ENCODE results near the gene CETN3.

CETN3 gene

DNA sequence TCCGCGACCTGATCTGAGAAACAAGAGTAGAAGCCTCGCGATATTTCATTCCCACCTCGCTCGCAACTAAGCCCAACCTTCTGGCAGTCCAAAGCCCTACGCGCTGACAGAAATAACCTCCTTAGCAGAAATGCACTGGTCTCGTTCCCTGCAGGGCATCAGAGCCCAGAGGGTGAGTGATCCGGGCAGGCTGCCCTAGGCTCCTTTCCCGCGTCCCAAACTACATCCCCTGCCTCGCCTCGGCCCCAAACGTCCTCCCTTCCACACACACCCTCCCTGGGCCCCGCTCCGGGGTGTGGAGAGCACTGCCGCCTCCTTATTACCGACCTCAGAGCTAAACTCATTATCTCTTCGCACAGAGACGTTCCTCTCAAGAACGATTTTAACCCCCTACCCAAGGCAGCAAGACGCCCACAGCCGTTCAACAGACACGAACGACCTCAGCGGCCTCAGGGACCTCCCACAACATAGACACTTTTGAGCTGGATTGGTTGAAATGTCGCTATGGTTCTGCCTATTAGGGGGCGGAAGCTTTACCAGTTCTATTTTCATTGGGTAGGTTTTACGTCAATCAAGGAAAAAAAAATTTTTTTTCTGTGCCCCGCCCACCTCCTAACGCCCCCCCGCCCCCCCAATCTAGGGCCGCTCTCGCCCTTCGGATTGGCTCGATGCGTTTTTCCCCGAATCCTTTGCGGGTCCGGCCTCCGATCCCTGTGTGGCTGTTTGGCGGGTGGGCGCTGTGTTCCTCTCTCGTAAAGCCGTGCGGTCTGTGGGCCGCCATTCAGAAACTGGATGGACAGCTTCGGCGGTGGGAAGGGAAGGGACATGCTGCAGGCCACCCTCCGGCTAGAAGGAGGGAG, at the start of gene CETN3:
Gene CETN3 (minus strand): TSS at position 439 of the 860 bp plus-strand sequence. CDS start 95 bp downstream, at position 344.
- peak; percentile 91 for DNase-seq (ENCODE audit: low read depth)

DNA sequence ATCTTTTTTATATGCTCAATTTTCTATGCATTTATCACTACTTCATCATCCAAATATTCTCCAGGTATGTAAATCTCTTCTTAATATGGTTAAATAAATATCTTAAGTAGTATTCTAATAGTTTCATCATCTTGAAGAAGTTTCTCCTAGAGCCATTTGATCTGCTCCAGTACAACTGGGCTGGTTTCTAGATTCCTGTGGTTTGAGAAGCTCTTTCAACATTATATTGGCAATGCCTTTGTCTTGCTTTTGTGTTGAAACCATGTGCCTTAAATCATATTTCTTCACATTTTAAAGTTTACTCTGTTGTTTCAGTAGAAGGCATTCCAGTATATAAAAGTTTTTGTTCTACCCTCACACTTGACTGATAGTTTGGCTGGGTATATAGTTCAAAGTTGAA, 37.4 kb upstream of the CETN3 start:
- DNase-seq (ENCODE audit: low read depth) = no peak

DNA sequence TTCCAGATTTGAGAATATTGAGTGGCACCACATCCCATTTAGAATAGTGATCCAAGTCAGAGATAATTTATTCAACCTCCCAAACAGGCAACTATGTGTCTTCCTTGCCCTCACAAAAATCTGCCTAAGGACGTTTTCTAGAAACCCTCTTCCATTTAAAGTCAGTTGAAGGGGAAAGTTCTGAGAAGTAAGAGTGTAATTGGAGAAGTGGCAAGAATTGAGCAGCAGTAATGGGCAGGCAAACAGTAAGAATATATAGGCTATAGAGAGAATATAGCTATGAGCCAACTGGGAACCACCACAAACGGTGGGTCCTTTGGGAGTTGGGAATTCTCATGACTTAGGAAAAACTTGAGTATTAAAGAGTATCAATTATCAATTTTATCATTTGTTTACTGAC, 31.1 kb upstream of the CETN3 start:
- DNase-seq (ENCODE audit: low read depth) = no peak

DNA sequence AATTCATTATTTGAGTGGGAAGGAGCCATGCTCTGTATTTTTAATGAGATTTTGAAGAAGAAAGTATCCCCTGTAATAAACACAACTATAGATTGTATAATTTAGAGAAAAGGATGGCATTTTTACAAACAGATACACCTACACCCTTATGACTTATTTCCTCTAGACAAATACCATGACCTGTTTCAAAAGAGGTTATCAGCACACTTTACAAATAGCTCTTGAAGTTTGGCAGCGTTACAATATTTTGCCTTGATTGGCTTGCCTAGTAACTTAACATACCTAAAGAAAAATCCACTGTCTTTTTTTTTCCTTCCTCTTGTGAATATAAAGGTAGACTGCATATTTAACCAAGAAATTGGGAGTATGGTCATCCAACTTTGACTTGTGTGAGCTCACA, 28.5 kb upstream of the CETN3 start:
- no peak for DNase-seq (ENCODE audit: low read depth)

DNA sequence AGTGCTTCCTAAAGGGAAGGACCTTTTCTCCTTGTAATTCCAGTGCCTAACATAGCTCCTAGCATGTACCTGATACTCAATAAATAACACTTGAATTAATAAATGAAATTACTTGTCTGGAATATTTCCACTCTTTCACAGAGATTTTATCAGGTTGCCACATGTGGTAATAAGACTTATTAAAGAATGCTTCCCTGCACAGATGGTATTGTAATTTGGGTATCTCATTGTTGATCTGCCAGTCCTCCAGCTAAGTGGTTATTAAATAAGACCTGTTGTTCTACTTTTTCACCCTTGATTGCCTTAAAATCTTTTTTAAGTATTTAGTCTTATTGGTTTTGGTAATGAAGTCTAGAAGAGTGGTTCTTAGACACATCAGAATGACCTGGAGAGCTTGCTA, 28.1 kb upstream of the CETN3 start:
- no peak for DNase-seq (ENCODE audit: low read depth)

DNA sequence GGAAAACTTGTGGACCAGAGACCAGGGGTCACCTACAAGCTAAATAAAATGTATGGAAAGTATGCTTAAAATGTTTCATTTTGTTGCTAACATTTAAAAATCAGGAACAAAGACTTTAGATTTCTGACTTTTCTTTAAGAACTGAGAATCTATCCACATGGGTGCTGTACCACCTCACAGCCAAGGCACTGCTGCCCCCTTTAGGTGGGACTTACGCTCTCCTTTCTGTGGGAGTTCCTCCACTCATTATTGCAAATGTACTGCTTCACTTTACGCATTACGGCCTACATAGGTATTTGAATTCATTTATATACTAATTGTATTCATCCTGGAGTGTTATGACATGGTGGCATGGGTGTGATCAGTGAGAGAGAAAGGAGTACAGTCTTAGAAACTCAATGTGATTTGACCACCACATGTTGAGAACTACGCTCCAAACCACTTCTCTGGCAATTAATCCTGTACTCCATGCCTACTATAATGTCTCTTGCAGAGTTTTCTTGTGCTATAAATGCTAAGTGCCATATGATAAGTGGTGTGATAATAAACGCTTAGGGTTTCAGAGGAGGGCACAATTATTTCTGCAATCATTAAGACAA, 24.7 kb upstream of the CETN3 start:
- DNase-seq (ENCODE audit: low read depth) = no peak

DNA sequence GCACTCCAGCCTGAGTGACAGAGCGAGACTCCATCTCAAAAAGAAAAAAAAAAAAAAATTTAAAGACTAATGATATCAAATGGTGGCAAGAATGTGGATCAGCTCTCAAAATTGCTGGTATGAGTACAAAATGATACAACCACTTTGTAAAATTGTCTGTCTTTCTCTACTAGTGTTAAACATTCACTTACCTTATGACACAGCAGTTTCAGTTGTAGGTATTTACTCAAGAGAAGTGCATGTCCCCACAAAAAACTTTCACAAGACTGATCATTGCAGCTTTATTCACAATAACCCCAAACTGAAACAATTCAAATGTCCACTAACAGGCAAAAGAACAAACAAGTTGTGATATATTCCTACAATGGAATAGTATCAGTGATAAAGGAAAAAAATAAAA, 14.7 kb upstream of the CETN3 start:
- no peak for DNase-seq (ENCODE audit: low read depth)

DNA sequence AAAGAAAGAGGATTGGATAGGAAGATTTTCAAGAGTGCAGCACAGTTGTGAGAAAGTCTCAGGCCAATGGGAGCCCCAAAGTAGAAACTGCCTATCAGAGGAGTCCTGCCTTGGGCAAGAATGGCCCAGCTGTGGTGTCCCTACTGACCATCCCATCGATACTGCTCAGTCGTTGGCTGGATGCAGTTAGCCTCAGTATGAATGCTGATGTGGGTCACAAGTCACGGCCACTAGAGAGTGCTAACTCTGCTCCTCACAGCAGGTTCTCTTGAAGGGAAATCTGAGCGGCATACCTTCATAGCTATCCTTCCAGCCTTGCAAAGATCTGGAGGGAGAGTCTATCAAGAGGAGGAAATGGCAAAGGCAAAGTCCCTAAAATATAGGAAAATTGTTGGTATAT, 11.6 kb upstream of the CETN3 start:
- no peak for DNase-seq (ENCODE audit: low read depth)

DNA sequence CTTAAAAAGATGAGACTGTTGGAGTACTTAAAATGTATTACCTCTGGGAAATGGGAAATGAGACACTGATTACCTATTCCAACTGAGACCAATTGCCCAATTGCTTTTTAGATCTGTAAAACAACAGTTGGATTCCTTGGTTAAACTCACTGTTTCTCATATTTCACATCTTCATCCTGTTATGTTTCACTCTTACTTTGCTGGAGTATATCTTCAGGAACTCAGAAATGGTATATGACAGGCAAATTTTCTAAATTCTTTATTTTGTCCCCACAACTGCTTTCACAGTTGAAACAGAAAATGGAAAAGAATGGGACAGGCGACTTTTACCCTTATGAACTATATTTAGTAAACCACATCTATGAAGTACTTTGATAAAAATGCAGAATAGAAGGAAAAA, 8.7 kb upstream of the CETN3 start:
- DNase-seq (ENCODE audit: low read depth) = no peak

DNA sequence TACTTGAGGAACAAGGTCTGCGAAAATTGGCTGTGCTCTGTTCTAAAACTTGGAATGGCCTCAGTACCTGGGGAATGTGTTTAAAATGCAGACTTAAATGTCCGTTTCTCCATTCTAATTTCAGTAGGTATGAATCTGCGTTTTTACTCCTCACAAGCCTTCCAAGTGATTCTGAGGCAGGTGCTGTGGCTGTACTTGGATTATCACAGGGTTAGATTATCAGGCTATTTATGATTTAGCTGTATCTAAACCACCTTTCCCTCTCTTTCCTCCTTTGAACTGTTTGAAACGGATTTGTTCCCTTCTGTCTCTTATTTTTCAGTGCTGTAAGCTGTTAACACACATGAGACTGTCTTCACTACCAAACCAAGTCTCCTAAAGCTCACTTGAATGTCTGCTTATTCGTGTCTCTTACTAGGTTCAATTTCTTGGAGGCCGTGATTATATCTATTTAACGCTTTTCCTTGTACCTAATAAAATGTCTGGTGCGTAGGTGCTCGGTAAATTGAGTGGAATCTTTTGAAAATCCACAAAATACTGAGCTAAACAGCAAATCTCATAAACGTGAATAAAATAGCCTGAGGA, 714 bp upstream of the CETN3 start:
- DNase-seq (ENCODE audit: low read depth) = no peak

DNA sequence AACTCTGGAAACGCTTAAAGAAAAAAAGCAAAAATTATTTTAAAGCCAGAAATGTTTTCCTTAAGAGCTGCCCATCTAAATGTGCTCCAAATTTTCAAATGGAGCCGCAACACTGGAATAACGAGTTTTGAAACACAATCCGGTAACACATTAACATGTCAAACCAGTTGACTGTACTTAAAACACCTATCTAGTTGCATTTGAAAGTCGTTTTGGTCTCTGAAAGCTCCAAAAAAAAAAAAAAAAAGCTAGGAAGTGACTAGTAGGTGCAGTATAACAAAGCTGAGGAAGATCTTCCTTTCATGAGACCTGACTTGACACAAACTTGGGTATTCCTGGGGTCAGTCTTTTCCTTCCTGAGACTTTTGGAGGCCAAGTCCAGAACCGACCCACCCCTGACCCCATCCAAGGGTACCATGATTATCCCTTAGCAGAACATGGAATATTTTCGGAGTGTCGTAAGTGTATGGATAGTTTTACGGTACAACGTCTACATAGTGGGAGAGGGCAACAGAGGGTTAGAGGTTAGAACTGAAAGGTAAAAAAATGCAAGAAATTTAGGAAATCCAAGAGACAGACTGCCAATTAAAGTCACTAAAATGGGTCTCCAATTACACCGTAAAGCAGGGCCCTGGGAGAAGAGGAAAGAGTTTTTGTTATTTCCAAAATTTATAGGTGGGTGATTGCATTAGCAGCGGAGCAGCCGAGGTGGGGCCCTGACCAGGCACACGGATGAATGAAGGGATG, 812 bp downstream of the CETN3 start:
- no peak for DNase-seq (ENCODE audit: low read depth)

DNA sequence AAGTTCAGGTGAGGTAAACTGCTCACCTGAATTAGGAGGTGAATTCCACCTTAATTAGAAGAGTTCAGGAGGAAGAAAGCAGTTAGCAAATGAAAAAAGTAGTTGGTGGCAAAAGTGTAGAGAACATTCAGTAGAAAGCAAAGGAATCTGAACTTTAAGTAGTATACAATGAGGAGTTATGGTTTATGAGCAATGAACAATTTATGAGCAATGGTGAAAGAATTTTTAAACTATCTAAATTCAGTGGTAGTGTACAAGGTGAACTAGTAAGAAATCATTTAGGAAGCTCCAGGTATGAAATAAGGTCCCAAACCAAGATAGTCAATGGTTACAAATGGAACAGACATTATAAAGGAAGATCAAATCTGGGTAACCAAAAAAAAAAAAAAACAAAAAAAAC, 3.1 kb downstream of the CETN3 start:
- no peak for DNase-seq (ENCODE audit: low read depth)

DNA sequence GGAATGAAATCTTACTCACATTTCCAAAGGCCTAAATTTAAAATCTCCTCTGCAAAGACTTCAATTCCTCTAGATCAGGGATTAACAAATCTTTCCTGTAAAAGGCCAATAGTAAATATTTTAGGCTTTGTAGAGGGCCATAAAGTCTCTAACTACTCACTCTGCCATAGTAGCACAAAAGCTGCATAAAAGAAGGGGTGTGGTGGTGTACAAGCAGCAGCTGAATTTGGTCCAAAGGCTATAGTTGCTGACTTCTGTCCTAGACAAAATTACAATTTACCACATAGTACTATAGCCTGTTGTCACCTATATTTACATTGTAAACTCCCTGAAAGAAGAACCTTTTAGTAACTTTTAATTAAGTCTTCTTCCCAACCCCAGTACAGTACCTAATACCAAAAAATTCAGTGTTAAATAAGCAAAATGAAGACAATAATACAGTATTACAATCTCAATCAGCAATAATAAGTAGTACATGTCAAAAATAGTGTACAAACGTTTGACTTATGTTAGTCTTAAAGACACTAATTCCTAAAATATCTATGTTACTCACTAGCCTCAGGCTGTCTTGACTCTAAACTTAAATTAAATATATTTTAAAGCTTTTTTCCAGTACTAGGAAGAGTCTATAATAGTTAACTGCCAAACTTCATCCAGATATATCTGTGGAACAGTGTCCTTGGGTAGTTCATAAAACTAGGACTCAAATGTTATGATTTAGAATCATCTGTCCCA, 6.9 kb downstream of the CETN3 start:
- DNase-seq (ENCODE audit: low read depth) = no peak

DNA sequence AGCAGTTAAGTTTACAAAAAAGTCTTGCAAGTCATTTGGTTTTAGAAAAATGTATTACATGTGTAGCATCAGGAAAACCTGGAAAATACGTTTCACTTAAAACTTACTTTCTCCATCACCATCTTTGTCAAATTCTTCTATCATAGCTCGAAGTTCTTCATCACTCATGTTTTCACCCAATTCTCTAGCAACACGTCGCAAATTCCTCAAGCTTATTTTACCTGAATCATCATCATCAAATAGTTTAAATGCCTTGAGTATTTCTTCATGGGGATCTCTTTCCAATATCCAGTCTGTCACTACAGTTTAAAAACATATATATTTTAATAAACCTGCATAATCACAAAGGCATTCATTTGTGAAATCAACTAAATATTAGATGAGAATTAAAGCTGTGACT, 10.3 kb downstream of the CETN3 start:
- no peak for DNase-seq (ENCODE audit: low read depth)

DNA sequence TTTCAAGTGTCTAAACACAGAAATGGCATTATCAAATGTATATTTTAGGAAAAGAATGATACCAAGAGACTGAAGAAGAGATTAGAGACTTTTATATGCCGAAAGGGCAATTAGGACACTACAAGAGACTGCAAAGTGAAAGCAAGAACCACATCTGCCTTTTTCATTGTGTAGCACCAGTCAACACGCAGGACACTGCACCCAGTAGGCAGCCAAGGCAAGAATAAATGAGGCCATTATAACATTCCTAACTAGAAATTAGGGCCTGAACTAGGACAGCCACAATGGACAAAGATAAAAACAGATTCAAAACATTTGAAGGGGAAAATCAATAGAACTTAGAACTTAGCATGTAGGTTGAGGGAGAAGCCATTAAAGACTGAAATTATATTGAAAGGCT, 10.8 kb downstream of the CETN3 start:
- no peak for DNase-seq (ENCODE audit: low read depth)

DNA sequence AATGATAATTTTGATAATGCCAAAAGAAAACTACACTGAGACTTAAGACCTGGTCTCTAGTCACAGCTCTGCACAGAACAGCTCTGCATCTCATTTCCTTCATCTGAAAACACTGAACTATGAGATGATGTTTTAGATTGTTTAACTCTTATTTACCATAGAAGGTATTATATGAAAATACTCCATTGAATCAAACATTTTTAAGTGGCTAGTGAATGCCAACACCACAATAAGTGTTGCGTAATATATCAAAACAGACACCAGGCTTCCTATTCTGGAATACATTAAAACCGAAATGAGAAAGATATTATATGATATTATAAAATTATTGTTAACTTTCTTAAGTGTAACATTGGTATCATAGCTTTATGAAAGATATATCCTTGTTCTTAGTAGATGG, 14.6 kb downstream of the CETN3 start:
- DNase-seq (ENCODE audit: low read depth) = no peak

DNA sequence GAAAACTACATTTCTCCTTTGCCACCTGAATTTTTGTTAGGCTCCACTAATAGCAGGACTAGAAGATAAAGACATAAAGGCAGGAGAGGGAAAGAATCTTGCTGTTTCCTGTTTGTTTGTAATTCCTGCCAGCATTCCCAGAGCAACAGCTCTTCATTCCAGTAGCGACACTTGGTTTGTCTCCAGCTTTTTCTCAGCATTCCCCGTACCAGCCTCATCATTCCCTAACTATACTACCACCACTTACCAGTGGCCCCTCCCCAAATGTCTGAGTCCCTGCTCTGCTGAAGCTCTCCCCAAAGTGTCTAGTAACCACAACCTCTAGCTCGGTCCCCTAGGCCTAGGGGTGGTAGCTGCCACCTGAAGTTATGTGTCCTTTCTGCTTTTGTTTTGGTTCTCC, 18.6 kb downstream of the CETN3 start:
- DNase-seq (ENCODE audit: low read depth) = no peak

DNA sequence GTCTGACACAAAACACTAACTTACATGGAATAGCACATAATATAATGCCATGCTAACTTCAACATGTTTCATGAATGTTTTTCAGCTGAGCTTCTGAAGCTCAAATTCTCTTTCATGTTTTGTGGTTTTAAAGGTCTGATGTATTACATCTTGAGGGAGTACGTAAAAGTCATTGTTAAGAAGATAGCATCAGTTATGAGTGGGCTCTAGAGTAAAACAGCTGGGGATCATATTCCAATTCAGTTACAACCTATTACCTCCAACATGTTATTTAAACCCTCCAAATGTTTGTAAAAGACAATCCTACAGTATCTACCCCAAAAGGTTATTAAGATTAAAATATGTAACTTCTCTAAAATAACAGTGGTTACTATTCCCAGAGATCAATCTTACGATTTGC, 19.2 kb downstream of the CETN3 start:
- no peak for DNase-seq (ENCODE audit: low read depth)

DNA sequence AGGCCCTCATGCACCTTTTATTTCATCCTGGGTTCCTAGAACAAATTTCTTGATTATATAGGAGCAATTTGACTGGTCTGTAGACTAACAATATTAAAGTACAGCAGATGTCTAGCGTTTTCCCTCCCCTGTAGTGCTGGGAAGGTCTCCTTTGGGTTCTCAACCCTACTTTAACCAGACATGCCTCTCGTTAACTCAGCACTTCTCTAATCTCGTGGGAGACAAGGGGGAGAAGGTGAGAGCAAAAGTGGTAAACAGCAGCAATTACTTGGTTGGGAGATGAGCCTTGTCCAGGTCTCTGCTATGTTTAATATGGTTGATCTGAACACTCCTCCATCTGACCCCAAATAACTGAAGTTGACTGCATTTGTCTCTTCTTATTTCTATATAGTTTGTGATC, 22.0 kb downstream of the CETN3 start:
- DNase-seq (ENCODE audit: low read depth) = no peak

DNA sequence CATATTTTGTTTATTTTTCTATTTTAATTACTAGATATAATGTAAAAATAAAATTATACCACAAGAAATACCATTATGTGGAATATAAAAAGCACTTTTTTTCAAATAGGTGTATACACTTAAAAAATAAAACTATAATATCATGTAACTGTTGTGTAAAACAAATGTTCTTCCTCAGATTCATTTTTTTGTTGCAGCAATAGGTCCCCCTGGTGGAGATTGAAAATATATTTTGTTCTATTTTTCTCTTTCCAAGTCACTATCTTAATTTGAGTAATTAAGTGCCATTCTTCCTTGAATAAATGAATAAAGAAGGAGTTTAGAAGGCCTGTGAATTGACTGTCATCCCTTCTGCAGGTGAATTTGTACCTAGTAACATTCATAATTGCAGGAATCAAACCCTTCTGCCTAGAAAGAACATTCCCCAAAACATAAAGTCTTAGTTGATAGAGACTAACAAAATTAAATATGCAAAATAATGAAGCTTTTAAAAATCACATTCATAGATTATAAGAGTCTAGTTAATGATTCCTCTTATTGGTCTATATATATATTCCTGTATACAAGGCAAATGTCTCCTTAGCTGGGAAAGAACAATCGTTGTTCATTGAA, 23.4 kb downstream of the CETN3 start:
- no peak for DNase-seq (ENCODE audit: low read depth)

DNA sequence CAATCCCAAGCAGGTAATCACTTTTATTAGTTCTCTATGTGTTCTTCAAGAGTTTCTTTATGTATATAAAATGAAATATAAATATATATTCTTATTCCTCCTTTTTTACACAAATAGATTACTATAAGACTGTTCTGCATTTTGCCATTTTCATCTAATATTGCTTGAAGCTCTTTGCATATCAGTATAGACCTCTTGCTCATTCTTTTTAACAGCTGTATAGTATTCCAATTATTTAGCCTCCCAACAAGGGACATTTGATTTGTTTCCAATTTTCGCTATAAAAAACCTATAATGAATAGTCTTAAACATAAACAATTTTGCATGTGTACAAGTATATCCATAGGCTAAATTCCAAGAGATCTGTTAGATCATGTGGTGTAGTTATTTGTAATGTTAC, 25.2 kb downstream of the CETN3 start:
- DNase-seq (ENCODE audit: low read depth) = no peak

DNA sequence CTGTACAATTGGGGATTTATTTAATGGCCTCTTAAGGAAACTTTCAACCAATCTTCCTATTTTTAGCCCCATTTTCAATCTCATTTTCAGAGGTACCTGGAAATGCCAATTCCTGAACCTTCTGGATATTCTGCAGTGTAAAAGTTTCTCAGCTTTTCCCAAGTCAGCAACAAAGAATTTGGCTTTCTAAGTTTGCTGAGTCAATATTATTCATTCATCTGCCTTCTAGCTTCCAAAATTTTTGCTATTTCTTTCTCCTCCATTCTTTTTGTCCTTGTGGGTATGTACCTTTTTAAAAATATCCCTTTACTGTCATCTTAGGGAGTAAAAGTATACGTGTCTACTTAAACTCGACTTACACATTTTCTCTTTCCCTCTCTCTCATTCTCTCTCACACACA, 25.7 kb downstream of the CETN3 start:
- DNase-seq (ENCODE audit: low read depth) = no peak

Measured in HS-5 (cell line).